GM12864 (cell line): Measurements from ENCODE around the gene FMNL2.
A peak's percentile ranks its signal among the peaks of the same experiment; 100 is the strongest.
"Not testable (repeated sequence)": the region's sequence is repeated elsewhere in the genome, so short reads cannot be mapped to it uniquely, and the experiment has no call there.

Experiments used
- DNase-seq: peaks from one replicate; pipeline ENCODE4 v3.0.0-alpha.2; 2011; ENCODE audit warnings: low read depth
- H3K4me3 ChIP-seq: 2 replicates; pipeline ENCODE4 v1.5.1; 2011; ENCODE audit warnings: mild to moderate bottlenecking, low read depth, low read length, control low read depth
- TF ChIP-seq, protein P1 (sequence below): IDR thresholded peaks from 2 replicates; pipeline ENCODE4 v1.5.1; 2011; ENCODE audit warnings: low read depth, mild to moderate bottlenecking, moderate library complexity, low read length, control low read depth, inconsistent platforms; ENCODE audit errors: missing control alignments

The FMNL2 gene

DNA sequence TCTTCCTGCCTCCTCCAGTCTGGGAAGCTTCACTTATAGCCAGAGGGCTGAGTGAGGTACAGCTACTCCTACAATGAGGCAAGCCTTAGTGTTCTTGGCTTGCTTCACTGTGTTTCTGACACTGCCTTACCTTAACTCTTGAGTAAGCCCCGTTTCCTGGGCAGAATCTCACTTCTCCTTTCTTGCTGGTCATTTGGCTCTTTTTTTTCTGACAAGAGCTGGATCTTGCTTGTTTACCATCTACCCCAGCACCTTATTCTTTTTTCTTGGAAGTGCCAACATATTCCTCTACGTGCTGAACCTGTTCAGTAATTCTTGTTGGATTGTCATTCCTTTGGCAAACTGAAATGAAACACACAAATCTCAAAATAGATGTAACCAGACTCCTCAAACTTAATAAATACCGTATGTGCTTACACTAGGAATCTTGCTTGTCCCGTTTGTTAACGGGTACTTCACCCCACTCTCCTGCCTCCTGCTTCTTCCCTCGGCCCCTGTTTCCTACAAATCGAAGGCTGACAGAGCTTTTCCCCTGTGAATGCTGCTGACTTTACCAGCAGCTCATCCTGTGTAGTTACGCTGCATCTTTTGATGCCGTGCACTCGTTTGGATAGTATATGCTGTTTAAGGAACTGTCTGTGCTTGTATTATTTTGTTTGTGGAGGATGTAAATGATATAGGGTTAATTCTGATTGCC lies 132.2 kb downstream of the FMNL2 start:
- peak; percentile 83 for DNase-seq
- peak overlapping the region; percentile 47 for H3K4me3 ChIP-seq
- TF ChIP-seq, protein P1, sequence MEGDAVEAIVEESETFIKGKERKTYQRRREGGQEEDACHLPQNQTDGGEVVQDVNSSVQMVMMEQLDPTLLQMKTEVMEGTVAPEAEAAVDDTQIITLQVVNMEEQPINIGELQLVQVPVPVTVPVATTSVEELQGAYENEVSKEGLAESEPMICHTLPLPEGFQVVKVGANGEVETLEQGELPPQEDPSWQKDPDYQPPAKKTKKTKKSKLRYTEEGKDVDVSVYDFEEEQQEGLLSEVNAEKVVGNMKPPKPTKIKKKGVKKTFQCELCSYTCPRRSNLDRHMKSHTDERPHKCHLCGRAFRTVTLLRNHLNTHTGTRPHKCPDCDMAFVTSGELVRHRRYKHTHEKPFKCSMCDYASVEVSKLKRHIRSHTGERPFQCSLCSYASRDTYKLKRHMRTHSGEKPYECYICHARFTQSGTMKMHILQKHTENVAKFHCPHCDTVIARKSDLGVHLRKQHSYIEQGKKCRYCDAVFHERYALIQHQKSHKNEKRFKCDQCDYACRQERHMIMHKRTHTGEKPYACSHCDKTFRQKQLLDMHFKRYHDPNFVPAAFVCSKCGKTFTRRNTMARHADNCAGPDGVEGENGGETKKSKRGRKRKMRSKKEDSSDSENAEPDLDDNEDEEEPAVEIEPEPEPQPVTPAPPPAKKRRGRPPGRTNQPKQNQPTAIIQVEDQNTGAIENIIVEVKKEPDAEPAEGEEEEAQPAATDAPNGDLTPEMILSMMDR, result no peak

DNA sequence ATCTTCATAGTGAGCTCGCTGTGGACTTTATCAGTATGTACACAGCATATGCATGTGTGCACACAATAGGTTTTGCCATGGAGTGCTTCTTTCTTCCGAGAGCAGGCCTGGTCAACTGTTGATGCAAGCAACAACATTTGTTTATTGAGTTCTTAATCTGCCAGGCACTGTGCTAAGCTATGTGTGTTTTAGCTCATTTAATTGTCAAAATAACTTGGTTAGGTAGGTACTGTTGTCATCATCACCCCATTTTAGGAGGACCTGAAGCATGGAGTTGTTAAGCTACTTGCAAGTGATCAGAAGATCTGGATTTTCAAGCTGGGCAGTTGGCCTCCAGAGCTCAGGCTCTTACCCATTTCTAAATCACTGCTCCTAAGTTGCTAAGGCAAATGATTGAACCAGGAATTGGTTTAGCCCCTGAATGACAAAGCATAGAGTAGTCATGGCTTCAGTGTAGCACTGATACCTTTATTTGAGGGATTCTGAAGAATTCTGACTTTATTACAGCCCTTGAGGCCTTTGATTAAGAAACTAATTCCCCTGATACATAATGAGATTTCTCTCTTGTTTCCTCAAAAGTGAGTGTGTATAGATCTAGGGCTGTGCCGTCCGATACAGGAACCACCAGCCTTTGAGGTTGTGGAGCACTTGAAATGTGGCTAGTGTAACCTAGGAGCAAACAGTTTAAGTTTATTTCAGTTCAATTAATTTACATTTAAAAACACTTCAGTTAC lies 132.9 kb downstream of the FMNL2 start:
- no peak for DNase-seq
- H3K4me3 ChIP-seq, result peak overlapping the region; percentile 47; the same call in 1 of the 2 replicates
- TF ChIP-seq, protein P1, result no peak

DNA sequence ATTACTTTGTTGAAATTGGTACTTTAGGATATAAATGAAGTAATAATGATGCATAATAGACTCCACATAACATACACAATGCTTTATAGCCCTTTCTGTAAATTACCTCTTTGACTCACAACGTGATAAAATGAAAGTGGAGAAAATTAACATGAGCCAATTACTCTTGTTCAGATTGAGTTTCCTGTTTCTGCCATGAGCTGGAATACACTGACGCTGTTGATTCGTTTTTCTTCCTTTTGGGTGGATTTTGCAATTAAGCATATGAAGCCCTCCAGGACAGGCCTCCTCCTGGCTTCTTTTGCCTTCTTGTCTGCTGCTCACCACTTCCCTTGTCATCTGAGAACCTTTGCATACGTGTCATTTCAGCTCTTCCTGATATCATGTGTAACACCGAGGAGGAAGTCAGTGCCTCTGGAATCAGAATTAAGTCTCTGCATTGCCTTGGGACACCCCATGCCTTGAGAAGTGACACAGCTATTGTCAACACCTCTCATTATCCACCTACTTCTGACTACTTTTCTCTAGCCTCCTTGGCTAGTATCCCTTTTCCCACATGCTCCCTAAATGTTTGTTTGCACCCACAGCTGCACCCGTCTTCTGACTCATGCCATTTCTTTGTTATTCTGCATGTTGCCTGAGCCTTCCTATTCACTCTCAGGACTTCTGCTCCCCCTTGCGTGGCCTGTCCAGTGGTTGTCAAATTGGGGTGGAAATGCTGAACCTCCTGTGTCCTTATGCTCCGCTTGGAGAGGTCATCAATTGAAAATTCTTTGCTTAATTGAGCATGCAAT lies 134.1 kb downstream of the FMNL2 start:
- DNase-seq, result no peak
- TF ChIP-seq, protein P1, result no peak
- no peak overlapping the region; the same call in 1 of the 2 replicates for H3K4me3 ChIP-seq

DNA sequence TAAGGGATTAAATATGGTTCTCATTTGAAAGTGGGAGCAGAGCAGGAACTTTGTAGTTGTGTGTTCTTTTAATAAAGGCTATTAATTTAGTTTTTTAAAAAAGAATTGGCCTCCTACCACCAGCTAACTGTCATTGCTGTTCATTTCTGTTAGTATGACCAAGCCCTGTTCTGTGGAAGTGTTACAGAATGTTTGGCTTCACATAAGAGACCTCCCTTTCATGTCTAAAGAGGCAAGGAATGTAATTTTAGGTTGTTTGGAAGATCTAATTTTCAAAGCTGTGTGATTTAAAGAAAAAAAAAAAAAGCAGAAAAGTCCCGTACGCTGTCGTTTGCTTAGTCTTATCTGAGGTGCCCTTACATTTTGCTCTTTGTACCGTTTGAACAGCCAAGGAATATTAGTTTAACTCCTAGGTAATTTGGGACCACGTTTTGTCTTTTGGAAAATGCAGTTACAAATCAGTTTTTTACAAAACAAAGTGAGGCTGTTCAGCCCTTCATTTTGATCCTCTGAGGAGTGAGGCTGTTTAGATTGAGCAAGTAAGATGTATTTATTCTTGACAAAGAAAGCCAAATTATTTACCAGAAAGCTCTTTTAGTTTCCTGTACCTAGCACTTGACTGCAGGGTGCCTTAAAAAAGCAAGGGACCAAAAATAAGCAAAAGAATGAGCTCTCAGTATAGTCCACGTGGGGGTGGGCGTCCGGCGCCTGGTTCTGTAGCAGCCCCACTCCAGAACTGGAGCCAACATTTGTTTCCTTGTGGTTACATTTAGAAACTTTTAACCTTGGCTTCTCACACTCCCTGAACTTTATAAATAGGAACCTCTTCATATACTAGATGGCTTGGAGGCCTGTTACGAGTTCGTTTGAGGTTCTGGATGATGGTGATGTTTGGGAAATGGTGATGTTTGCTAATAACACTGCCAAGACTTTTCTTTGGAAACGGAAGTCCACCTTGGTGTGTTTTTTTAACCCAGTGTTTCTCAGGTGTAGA lies 136.2 kb downstream of the FMNL2 start:
- no peak for DNase-seq
- TF ChIP-seq, protein P1, result no peak
- H3K4me3 ChIP-seq, result no peak overlapping the region

DNA sequence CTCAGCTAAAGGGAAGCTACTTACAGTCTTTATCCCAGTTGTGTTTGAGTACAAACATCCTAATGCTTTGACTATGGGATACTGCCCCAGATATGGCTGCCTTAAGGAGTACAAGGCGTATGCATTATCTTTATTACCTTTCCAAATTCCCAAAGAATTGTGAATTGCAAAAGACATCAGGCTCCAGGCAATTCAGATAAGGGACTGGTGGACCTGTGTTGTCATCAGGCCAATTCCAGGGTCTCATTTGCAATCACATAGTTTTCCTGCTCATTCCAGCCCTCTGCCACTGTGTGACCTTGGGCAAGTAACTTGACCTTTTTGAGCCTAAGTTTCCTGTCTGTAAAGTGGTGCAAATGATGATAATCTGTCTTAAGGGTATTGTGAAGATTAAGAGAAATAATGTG lies 137.5 kb downstream of the FMNL2 start:
- TF ChIP-seq, protein P1, result no peak
- H3K4me3 ChIP-seq, result no peak overlapping the region

DNA sequence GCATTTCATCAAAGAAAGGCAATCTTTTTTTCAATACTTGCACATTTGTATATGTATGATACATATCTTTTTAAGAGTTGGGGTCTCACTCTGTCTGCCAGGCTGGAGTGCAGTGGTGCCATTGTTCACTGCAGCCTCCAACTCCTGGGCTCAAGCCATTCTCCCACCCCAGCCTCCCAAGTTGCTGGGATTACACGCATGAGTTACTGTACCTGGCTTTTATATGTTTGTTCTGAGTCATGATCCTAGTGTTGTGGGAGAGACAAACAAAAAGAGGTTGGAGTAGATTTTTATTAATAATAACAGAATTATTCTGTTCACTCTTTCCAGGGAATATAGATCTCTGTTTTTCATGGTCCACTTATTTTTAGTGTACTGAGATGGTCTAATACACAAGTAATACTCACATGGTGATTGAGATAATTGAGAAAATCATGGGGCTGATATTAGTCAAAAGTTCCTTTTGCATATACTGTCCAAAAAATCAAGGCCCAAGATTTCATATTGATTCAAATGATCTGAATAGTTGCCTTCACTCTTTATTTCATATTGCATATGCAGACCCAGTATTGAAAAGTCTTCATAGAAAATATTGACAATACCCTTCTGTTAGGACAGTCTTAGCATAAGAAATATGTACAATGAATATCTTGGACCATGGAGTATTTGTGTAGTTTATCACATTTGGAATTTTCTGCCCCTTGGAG lies 138.3 kb downstream of the FMNL2 start:
- H3K4me3 ChIP-seq, result no peak overlapping the region
- no peak for DNase-seq
- TF ChIP-seq, protein P1, result no peak

More for the DNA sequence above, 137.5 kb downstream of the FMNL2 start:
- DNase-seq, result no peak

DNA sequence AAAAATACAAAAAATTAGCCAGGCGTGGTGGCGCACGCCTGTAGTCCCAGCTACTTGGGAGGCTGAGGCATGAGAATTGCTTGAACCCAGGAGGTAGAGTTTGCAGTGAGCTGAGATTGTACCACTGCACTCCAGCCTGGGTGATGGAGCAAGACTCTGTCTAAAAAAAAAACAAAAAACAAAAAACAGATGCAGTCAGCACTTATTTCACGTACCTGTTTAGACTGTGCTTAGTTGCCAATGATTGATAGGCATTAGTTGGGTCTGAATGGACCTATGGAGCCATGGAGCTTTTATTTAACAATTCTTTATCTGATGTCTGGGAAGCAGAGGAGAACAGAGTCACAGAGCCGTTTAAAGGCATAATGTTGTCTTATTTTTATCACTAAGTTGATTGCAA lies 139.5 kb downstream of the FMNL2 start:
- not testable (repeated sequence) for H3K4me3 ChIP-seq, DNase-seq
